ENCODE data around the gene REL.

The REL gene

DNA sequence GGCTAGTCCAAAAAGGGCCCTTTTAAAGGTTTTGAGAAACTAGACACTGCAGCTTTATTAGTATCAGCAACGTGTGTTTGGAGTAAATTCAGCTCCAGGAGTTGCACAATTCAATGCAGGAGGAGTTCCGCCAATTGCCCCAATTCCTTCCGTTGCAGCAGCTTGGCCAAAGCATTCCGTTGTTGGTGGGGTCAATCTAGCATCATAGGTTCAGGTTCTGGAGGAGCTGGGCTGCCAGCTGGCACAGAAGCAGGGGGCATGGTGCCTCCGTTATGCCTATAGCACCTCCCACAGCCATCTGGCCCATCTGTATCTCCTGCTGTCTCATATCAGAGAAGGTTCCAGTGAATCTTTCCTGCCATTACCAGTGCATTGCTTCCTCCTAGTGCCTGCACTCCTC lies 55.4 kb downstream of the REL start:
- TF ChIP-seq, protein P1, sequence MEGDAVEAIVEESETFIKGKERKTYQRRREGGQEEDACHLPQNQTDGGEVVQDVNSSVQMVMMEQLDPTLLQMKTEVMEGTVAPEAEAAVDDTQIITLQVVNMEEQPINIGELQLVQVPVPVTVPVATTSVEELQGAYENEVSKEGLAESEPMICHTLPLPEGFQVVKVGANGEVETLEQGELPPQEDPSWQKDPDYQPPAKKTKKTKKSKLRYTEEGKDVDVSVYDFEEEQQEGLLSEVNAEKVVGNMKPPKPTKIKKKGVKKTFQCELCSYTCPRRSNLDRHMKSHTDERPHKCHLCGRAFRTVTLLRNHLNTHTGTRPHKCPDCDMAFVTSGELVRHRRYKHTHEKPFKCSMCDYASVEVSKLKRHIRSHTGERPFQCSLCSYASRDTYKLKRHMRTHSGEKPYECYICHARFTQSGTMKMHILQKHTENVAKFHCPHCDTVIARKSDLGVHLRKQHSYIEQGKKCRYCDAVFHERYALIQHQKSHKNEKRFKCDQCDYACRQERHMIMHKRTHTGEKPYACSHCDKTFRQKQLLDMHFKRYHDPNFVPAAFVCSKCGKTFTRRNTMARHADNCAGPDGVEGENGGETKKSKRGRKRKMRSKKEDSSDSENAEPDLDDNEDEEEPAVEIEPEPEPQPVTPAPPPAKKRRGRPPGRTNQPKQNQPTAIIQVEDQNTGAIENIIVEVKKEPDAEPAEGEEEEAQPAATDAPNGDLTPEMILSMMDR (IDR thresholded peaks at IDR 0.05): no peak

DNA sequence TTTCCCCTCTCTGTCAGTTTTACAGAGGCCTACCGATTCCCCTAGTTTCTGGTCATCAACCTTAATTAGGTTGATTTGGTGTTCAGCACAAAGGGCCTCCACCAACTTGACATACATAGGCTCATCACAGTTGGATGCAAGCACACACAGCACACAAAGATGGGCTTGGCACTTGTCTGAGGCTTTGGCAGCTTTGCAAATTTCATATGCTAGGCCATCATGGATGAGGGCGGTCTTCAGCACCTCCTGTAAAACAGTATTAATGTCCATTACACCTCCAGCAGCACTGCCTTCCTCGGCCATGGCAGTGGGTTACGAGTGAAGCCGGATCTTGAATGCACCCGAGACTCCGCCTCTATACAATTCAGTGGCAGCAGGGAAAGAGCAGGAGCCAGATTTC lies 56.9 kb downstream of the REL start:
- TF ChIP-seq, protein P1 (IDR thresholded peaks at IDR 0.05): no peak

DNA sequence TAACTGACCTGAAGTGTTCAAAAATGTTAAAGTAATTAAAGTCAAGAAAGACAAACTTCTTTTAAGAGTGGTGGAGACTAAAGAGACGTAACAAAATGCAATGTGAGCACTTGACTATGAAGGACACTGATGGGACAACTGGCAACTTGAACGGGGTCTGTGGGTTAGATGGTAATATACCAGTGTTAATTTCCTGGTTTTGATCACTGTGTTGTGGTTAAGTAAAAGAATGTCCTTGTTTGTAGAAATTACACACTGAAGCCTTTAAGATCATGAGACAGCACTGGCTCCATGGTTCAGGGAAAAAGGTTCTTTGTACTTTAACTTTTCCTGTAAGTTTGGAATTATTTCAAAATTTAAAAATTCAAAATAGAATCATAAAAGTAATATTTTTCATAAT lies 58.2 kb downstream of the REL start:
- TF ChIP-seq, protein P1 (IDR thresholded peaks at IDR 0.05): no peak

DNA sequence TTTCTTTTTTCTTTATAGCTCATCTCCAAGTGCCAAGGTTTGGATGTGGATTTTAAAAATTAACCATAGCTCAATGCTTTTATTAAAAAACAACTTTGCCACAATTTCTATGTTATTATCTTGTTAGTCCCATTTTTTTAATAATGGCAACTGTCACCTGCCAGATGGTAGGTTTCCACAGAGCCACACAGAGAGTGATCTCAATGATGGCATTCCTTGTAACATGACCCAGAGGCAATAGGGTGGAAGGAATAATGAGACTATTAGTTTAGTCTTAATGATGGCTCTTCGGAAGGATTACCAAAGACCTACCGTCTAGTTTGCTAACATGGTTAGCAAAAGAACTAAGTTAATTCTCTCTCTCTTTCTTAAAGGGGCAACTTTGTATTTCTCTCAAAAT lies 64.0 kb downstream of the REL start:
- TF ChIP-seq, protein P1 (IDR thresholded peaks at IDR 0.05): no peak

DNA sequence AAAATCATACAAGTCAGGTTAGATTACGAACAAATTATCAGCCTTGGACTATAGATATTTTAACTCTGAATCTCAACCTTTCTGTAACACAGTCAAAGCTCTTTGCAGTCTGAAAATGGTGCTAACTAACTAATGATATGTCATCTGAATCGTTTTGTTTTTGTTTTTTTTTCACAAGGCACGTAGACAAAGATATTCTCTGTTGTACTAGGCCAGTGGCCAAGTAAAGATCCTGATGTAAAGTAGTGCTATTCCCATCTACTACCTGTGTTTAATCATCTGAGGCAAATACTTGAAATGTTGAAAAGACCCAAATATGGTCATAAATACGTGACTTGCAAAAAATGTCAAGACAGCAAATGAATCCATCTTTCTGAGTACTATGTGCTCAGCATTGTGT lies 65.7 kb downstream of the REL start:
- TF ChIP-seq, protein P1 (IDR thresholded peaks at IDR 0.05): no peak

DNA sequence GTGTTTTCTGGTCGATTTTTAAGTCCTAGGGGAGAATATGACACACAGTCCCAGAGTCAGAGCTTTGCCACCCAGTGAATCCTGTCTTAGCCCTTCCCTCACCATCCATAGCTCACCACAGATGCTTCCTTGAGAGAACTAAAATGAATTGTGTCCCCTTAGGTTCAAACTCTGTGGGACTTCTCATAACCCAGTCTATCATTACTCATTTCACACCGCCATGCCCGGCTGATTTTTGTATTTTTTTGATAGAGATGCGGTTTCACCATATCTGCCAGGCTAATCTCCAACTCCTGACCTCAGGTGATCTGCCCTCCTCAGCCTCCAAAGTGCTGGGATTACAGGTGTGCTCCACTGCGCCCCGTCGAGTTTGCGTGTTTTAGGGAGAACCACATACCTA lies 66.8 kb downstream of the REL start:
- TF ChIP-seq, protein P1 (IDR thresholded peaks at IDR 0.05): no peak

DNA sequence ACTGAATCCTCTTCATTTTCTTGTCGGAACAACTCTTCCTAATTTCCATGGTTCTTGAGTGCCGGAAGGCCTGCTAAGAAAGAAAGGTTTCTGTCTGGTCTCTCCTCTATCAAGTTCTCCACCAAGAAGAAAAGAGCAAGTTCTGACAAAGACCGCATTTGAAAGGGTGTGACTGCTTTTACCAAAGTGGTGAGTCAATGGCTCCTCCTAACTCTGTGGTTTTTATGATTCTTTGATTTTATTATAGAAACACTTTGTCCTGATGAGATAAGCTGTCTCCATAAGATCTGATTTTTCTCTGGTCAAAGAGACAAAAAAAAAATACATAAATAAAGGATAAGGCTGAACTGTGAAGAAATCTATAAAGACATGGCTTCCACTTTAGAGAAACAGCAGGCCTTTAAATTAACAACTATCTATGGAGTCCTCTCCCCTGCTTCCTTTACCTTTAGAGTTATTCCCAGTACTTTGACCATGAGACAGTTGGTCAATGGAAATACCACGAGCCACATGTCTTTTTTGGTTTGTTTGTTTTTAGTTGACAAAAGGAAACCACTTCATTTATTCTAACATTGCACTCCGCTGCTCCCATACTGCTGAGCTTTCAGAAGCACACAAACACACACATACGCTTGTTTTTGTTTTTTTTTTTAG lies 67.7 kb downstream of the REL start:
- TF ChIP-seq, protein P1 (IDR thresholded peaks at IDR 0.05): no peak

DNA sequence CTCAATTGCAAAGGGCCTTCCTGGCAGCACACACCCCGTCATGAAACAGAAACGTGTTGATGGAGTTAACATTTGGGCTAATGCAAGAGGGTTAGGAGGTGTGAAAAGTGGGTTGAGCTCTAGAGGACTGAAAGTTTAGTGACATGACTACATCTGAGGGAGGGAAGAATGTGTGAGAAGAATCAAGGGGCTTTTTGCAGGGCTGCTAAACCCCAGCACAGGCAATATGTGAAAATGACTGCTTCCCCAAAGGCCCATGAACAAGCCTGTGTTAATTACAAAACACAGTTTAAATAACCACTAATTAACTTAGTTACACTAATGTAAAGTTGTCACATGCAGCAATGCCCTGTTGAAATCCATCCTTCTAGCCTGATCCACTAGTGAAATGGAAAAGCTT lies 72.8 kb downstream of the REL start:
- TF ChIP-seq, protein P1 (IDR thresholded peaks at IDR 0.05): no peak
